Skeletal muscle tissue (tissue), 4 donors: Measurements from ENCODE around the gene TRPM3. TPM values are rescaled to one million over a fixed set of nuclear protein-coding genes. Genes with fewer than 3 reads are reported as not detected.

Experiments used
- H3K27ac ChIP-seq: one replicate; pipeline ENCODE4 v1.7.0; 2013; ENCODE audit warnings: mild to moderate bottlenecking, low read depth, low read length, inconsistent platforms
- H3K27me3 ChIP-seq, 3 donors: one replicate each; pipeline ENCODE4 v1.7.0; 2013; ENCODE audit warnings: low read length in 3 of 3; ENCODE audit not compliant: control insufficient read depth in 3 of 3, insufficient read depth in 3 of 3
- H3K36me3 ChIP-seq, 3 donors: one replicate each; pipeline ENCODE4 v1.7.0; 2013; ENCODE audit warnings: low read length in 3 of 3; ENCODE audit not compliant: control insufficient read depth in 3 of 3, insufficient read depth in 3 of 3
- H3K4me1 ChIP-seq, 3 donors: one replicate each; pipeline ENCODE4 v1.7.0; 2013; ENCODE audit warnings: low read length in 3 of 3, mild to moderate bottlenecking in 3 of 3; ENCODE audit not compliant: control insufficient read depth in 3 of 3, insufficient read depth in 3 of 3
- H3K4me3 ChIP-seq, 3 donors: one replicate each; pipeline ENCODE4 v1.7.0; 2013; ENCODE audit warnings: low read length in 3 of 3
- H3K9ac ChIP-seq, 3 donors: one replicate each; pipeline ENCODE4 v1.7.0; 2013; ENCODE audit warnings: low read length in 3 of 3, mild to moderate bottlenecking in 3 of 3, moderate library complexity in 2 of 3, low read depth in 1 of 3
- H3K9me3 ChIP-seq, 3 donors: one replicate each; pipeline ENCODE4 v1.7.0; 2013; ENCODE audit warnings: low read length in 3 of 3; ENCODE audit not compliant: control insufficient read depth in 3 of 3
- total RNA-seq: library from RNA; depleted of rRNA; stranded (reverse); fragments of >200 nt; gene quantifications from one replicate; pipeline ENCODE4 v1.2.3, GENCODE V29; 2014
- donor health status: Osteomylitis.

The TRPM3 gene
- total RNA-seq, 1 donor from 2014 or later: 1.6 TPM

DNA sequence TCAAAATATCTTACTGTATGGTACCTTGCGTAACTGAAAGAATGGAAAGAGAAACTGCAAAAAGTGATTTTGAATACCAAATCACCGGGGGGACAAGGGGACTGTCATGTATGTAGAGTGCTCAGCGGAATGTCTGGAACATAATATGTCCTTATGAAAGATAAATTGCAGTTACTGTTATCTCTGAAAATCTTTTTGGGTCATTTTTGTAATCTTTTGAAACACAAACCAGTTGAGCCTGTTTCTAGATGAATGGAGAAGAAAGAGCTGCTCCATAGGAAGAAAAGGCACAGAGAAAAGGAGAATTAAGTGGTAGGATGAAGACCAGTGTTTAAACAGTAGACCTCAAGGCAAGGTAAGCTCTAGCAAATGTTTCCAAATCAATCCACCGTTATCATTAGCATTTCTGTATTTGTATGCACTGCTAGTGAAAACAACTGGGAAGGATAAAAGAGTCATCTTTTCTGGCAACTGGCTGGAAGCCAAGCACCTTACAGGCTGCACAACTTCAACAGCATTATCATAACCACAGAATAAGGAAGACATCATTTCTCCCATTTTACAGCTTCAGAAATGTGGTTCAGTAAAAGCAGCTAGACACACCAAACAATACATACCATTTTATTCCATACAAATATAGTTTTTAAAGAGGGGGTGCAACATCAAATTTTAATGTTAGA lies 158.5 kb downstream of the TRPM3 start:
- no peaks in the 10 kb centered on the region for H3K9me3 ChIP-seq
- H3K4me3 ChIP-seq: no peak overlapping the region
- no peaks in the 10 kb centered on the region for H3K27me3 ChIP-seq
- H3K9ac ChIP-seq: no peak overlapping the region
- no peak overlapping the region for H3K27ac ChIP-seq
- no peaks in the 10 kb centered on the region for H3K36me3 ChIP-seq
- H3K4me1 ChIP-seq: no peaks in the 10 kb centered on the region

DNA sequence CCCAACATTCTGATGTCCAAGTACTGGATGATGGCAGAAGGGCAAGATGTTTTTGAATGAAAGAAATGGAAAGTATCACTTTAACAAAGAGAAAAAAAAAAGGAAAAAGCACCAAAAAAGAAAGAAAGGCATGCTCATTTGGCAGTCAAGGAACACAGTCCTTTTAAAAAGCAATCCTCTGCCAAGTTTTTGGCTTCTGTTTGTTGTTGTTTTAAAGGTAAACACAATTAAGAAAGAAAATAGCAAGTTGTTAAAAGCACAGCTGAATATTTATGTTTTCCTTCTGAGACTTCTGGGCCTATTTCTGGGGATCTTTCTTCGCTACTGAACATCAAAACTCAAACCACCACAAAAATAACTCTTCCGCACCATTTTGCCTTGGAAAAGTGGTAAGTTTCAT lies 162.1 kb downstream of the TRPM3 start:
- no peak overlapping the region for H3K9ac ChIP-seq
- no peak overlapping the region for H3K4me3 ChIP-seq
- no peak overlapping the region for H3K27ac ChIP-seq
- H3K4me1 ChIP-seq: no peaks in the 10 kb centered on the region
- H3K36me3 ChIP-seq: no peaks in the 10 kb centered on the region
- no peaks in the 10 kb centered on the region for H3K27me3 ChIP-seq
- no peaks in the 10 kb centered on the region for H3K9me3 ChIP-seq

DNA sequence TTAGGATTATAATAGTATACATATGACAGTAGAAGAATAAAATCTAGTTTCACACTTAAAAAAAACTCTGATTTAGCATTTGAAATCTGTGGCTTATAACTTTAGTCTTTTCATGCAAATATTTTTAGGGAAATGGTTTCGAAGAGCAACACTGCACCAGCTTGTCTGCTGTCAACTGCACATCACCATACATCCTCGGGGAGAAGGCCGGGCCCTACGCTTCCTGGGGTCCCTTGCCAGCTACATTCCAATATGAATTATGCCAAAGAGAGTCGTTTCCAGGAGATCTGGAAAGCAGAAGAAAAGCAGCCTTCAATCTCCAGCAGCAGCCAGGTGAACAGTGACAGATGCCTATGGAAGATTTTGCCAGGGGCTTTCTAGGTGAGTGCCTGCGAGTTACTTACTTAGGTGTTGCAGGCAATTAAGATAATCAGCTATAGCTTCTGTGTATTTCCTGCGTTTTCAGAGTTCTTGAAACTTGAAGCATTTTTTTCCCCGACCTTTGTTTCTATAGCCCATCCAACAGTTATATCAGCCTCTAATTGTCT lies 166.8 kb downstream of the TRPM3 start:
- no peak overlapping the region for H3K9ac ChIP-seq
- no peaks in the 10 kb centered on the region for H3K36me3 ChIP-seq

DNA sequence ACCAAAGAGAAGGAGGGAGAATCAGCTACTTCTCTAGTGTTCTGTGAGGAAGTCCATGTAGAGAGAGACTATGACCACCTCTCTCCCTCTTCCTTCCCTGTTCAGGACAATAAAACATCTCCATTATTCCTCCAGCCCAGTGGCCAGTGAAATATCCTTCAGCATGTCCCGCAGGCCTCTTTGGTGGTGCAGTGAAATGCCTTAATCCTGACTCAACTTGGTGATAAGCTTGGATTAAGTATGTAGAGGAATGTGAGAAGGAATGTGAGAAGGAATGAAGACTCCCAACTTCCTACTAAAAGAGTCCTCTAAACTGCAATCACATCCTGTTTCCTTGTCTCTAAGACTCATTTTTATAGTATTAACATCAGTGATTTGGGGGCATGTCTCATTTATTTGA lies 167.3 kb downstream of the TRPM3 start:
- Histone ChIP-seq H3K4me3 (no peak overlapping the region), H3K4me1 (no peaks in the 10 kb centered on the region), H3K27me3 (no peaks in the 10 kb centered on the region), H3K9ac (no peak overlapping the region), H3K36me3 (no peaks in the 10 kb centered on the region), H3K9me3 (no peaks in the 10 kb centered on the region), H3K27ac (no peak overlapping the region)

More for the DNA sequence above, 166.8 kb downstream of the TRPM3 start:
- H3K4me3 ChIP-seq: no peak overlapping the region
- H3K4me1 ChIP-seq: no peaks in the 10 kb centered on the region
- H3K27ac ChIP-seq: no peak overlapping the region
- no peaks in the 10 kb centered on the region for H3K9me3 ChIP-seq
- no peaks in the 10 kb centered on the region for H3K27me3 ChIP-seq

DNA sequence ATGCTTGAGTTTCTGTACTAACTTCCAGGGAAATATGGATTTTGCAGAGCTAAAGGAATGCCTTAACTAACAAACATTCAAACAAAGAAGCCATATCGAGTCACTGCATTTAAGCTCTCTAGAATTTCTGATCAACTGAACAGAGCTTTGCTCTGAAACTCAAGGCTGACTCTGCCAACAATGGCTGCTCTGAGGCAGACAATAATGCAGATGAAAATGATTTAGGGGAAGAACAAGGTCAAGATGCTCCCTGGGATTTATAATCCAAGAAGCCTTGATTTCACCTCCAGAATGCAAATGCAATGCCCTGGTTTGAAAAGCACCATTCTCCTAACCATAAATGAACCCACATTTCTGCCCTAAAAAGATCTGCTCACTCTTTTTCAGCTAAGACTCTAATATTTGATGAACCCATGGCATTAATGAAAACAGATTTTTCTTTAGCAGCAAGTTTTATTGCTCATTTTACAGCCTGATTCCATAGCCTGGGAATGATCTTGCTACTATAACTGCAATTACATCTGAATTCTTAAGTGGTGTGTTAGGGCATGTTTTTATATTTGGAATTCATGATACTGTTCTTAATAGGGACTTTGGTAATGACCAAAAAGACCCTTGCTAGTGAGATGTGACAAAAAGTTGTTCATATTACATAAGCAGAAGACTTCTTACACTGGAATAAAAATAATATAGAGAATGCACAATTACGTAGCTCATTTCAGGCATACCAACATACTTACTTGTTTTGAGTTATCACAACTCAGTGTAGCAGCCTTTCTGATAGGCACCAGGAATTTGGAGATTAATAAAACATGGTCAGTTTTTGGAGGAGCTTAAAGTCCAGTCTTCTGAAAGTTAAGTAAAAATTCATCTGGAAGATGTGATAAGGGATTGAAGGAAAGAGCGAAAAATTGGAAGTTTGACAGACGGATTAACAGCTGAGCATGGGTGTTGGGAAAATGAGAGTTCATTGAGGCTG lies 169.4 kb downstream of the TRPM3 start:
- no peaks in the 10 kb centered on the region for H3K27me3 ChIP-seq
- H3K27ac ChIP-seq: no peak overlapping the region
- H3K4me3 ChIP-seq: no peak overlapping the region
- H3K36me3 ChIP-seq: no peaks in the 10 kb centered on the region
- no peaks in the 10 kb centered on the region for H3K4me1 ChIP-seq
- no peak overlapping the region for H3K9ac ChIP-seq
- no peaks in the 10 kb centered on the region for H3K9me3 ChIP-seq

DNA sequence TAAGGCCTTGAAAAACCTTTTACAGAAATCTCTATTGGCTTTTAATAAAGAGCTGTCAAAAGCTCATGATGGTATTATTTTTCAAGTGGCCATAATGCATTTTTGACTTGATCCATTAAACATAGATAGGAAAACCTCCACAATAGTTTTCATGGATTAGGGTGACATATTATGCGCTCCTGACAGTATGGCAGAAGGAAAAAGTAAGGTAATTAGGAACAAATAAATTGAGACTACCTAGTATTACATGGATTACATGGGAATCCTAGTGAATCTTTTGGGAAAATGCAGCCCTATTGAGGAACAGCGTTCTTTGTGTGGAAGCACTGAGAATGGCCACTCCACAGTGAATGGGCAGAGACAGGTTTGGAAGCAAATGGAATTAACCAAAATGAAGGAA lies 171.2 kb downstream of the TRPM3 start:
- no peaks in the 10 kb centered on the region for H3K27me3 ChIP-seq
- no peak overlapping the region for H3K4me3 ChIP-seq
- H3K4me1 ChIP-seq: no peaks in the 10 kb centered on the region
- no peak overlapping the region for H3K27ac ChIP-seq
- no peak overlapping the region for H3K9ac ChIP-seq
- no peaks in the 10 kb centered on the region for H3K9me3 ChIP-seq
- H3K36me3 ChIP-seq: no peaks in the 10 kb centered on the region

DNA sequence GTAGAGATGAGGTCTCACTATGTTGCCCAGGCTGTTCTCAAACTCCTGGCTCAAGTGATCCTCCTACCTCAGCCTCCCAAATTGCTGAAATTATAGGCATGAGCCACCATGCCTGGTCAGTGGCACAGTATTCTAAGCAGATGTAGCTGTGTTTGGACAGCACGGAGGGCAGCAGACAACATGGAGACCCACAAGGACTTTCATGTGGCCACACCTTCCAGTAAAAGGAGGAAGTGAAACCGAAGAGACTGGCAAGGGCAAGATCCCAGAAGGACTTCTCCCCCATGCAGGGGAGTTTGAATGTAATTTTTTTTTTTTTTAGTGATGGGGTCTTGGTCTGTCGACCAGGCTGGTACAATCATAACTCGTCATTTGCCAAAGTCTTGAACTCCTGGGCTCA lies 172.2 kb downstream of the TRPM3 start:
- H3K4me1 ChIP-seq: no peaks in the 10 kb centered on the region
- no peak overlapping the region for H3K27ac ChIP-seq
- no peaks in the 10 kb centered on the region for H3K36me3 ChIP-seq
- H3K27me3 ChIP-seq: no peaks in the 10 kb centered on the region
- no peak overlapping the region for H3K9ac ChIP-seq
- no peaks in the 10 kb centered on the region for H3K9me3 ChIP-seq
- no peak overlapping the region for H3K4me3 ChIP-seq

DNA sequence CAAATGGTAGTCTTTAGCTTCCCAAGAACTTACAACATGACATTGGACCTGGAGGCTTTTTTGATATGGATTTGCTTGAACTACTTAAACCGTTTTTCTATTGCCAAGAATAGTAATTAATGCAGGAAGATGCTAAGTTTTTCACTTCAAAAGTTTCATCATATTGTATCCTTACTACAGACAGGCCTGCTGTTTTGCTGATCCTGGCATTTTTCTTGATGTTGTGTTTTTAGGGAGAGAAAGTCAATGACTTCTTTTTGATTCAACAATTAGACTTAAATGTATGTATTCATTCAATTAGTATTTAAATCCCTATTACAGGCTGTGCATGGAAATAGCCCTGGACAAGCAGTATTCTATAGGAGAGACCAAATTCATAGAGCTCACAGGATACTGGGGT lies 172.7 kb downstream of the TRPM3 start:
- no peaks in the 10 kb centered on the region for H3K27me3 ChIP-seq
- no peak overlapping the region for H3K9ac ChIP-seq
- no peaks in the 10 kb centered on the region for H3K36me3 ChIP-seq
- H3K4me3 ChIP-seq: no peak overlapping the region
- no peak overlapping the region for H3K27ac ChIP-seq
- no peaks in the 10 kb centered on the region for H3K4me1 ChIP-seq
- H3K9me3 ChIP-seq: no peaks in the 10 kb centered on the region

DNA sequence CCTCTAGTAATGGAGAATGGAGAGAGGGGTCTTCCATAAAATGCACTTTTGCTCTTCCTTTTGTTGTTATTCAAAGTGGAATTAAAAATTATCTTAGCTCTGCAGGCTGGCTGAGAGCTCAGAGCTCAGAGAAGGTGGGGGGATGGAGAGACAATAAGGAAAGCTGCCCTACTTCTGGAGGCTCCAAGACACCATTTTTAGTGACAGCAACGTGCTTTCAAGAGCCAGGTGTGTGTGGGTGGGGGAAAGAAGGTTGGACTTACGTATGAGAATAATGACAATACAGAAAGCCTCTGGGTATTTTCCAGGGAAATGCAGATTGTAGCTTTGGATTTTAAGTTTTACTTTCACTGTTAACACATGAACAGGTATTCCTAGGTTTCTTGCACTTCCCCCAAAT lies 173.9 kb downstream of the TRPM3 start:
- no peak overlapping the region for H3K4me3 ChIP-seq
- no peaks in the 10 kb centered on the region for H3K4me1 ChIP-seq
- H3K9ac ChIP-seq: no peak overlapping the region
- no peak overlapping the region for H3K27ac ChIP-seq
- no peaks in the 10 kb centered on the region for H3K36me3 ChIP-seq
- no peaks in the 10 kb centered on the region for H3K9me3 ChIP-seq
- no peaks in the 10 kb centered on the region for H3K27me3 ChIP-seq

DNA sequence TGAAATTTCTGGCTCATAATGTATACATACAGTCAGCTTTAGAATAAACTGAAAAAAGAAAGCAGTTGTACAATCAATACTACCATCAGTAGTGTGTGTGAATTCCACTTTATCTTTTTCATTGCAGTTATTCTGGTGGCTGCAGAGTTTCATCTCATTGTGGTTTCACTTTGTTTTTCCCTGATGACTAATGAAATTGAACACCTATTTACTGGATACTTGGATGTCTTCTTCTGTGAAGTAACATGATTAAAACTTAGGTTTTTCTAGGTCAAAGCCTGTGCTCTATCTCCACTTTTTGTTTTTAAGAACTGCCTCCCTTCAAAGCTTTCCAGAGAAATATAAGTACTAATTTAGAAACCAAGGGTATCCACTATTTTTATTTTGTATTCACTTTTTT lies 174.3 kb downstream of the TRPM3 start:
- Histone ChIP-seq H3K9ac (no peak overlapping the region), H3K27me3 (no peaks in the 10 kb centered on the region), H3K4me3 (no peak overlapping the region), H3K27ac (no peak overlapping the region), H3K4me1 (no peaks in the 10 kb centered on the region), H3K9me3 (no peaks in the 10 kb centered on the region), H3K36me3 (no peaks in the 10 kb centered on the region)
